Activated CD8-positive, alpha-beta T cell treated with anti-CD3 and anti-CD28 coated beads, Interleukin-2, amount 10 ng/mL, durations not matched to agents 7 days and 5 days (primary cell): Measurements from ENCODE around the gene PTPRM. TPM values are rescaled to one million over a fixed set of nuclear protein-coding genes. Genes with fewer than 3 reads are reported as not detected.

ENCODE experiments used
- ATAC-seq: fragments of 150-1000 bp; cut with Tn5 transposase; one replicate; pipeline ENCODE4 v1.10.0; 2021; ENCODE audit warnings: moderate library complexity
- CTCF ChIA-PET: fragments of 350-600 bp; sonication (Branson Sonifier 250); formaldehyde crosslinking; loops from one replicate; lab custom pipeline; 2021; ENCODE audit warnings: antibody characterized with exemption; lab: Charles Lee
- POLR2A ChIA-PET: fragments of 350-600 bp; sonication (Branson Sonifier 250); formaldehyde crosslinking; loops from one replicate; lab custom pipeline; 2021; ENCODE audit warnings: antibody characterized with exemption; lab: Charles Lee
- DNase-seq: peaks from one replicate; pipeline ENCODE4 v3.0.0-alpha.2; 2020
- H3K27ac Mint-ChIP-seq: one replicate; pipeline ENCODE4 v1.8.0; 2021; ENCODE audit warnings: mild to moderate bottlenecking, mixed read lengths
- H3K27me3 Mint-ChIP-seq: one replicate; pipeline ENCODE4 v1.8.0; 2021; ENCODE audit warnings: low read depth, mixed read lengths
- H3K36me3 Mint-ChIP-seq: one replicate; pipeline ENCODE4 v1.8.0; 2021; ENCODE audit warnings: low read depth, mixed read lengths
- H3K4me1 Mint-ChIP-seq: one replicate; pipeline ENCODE4 v1.8.0; 2021; ENCODE audit warnings: low read depth, mixed read lengths
- H3K4me3 Mint-ChIP-seq: one replicate; pipeline ENCODE4 v1.8.0; 2021; ENCODE audit warnings: mild to moderate bottlenecking, mixed read lengths
- H3K9me3 Mint-ChIP-seq: one replicate; pipeline ENCODE4 v1.8.0; 2022; ENCODE audit warnings: mixed read lengths; ENCODE audit not compliant: insufficient read depth
- total RNA-seq, 2 experiments: library from RNA; stranded (reverse); gene quantifications; one replicate each; pipeline ENCODE4 v1.2.3, GENCODE V29; 2021

The PTPRM gene
- total RNA-seq, 2 experiments from 2014 or later: 0.76 to 1.0 TPM

GRCh38 chr18:7545734-7546133 is 21.4 kb upstream of the PTPRM start:
- ATAC-seq: no peak
- H3K9me3 Mint-ChIP-seq: no peaks in the 10 kb centered on the region
- CTCF ChIA-PET: no interaction called here
- POLR2A ChIA-PET: no interaction called here
- no peaks in the 10 kb centered on the region for H3K27me3 Mint-ChIP-seq
- no peaks in the 10 kb centered on the region for H3K36me3 Mint-ChIP-seq
- H3K4me3 Mint-ChIP-seq: no peak overlapping the region
- no peaks in the 10 kb centered on the region for H3K4me1 Mint-ChIP-seq
- no peak overlapping the region for H3K27ac Mint-ChIP-seq
- DNase-seq: no peak

- POLR2A ChIA-PET: no interaction called here
- CTCF ChIA-PET: no interaction called here
- H3K27me3 Mint-ChIP-seq: no peaks in the 10 kb centered on the region
Measured at GRCh38 chr18:7548221-7548620, 18.9 kb upstream of the PTPRM start.

GRCh38 chr18:7548721-7549120 is 18.4 kb upstream of the PTPRM start:
- no peaks in the 10 kb centered on the region for H3K4me1 Mint-ChIP-seq
- no peaks in the 10 kb centered on the region for H3K27me3 Mint-ChIP-seq
- ATAC-seq (no peak), DNase-seq (no peak)
- ChIA-PET POLR2A (no interaction called here), CTCF (no interaction called here)
- H3K4me3 Mint-ChIP-seq: no peak overlapping the region
- H3K9me3 Mint-ChIP-seq: no peaks in the 10 kb centered on the region
- no peaks in the 10 kb centered on the region for H3K36me3 Mint-ChIP-seq
- H3K27ac Mint-ChIP-seq: no peak overlapping the region

More at GRCh38 chr18:7548221-7548620, 18.9 kb upstream of the PTPRM start:
- Mint-ChIP-seq H3K9me3 (no peaks in the 10 kb centered on the region), H3K4me3 (no peak overlapping the region), H3K27ac (no peak overlapping the region), H3K36me3 (no peaks in the 10 kb centered on the region), H3K4me1 (no peaks in the 10 kb centered on the region)
- ATAC-seq (no peak), DNase-seq (no peak)

GRCh38 chr18:7557973-7558372 is 9.1 kb upstream of the PTPRM start:
- ATAC-seq: no peak
- no peak overlapping the region for H3K4me3 Mint-ChIP-seq
- no peaks in the 10 kb centered on the region for H3K9me3 Mint-ChIP-seq
- no peaks in the 10 kb centered on the region for H3K4me1 Mint-ChIP-seq
- DNase-seq: no peak
- no peaks in the 10 kb centered on the region for H3K36me3 Mint-ChIP-seq
- no peak overlapping the region for H3K27ac Mint-ChIP-seq
- CTCF ChIA-PET: no interaction called here
- POLR2A ChIA-PET: no interaction called here
- no peaks in the 10 kb centered on the region for H3K27me3 Mint-ChIP-seq

GRCh38 chr18:7558769-7559168 is 8.3 kb upstream of the PTPRM start:
- H3K27me3 Mint-ChIP-seq: no peaks in the 10 kb centered on the region
- ChIA-PET POLR2A (no interaction called here), CTCF (no interaction called here)
- DNase-seq: no peak
- H3K4me1 Mint-ChIP-seq: no peaks in the 10 kb centered on the region
- no peak overlapping the region for H3K4me3 Mint-ChIP-seq
- ATAC-seq: no peak
- no peaks in the 10 kb centered on the region for H3K36me3 Mint-ChIP-seq
- H3K9me3 Mint-ChIP-seq: no peaks in the 10 kb centered on the region
- no peak overlapping the region for H3K27ac Mint-ChIP-seq

GRCh38 chr18:7559709-7560319 is 7.3 kb upstream of the PTPRM start:
- ChIA-PET POLR2A (no interaction called here), CTCF (no interaction called here)

GRCh38 chr18:7561909-7562460 is 5.1 kb upstream of the PTPRM start:
- CTCF ChIA-PET: no interaction called here
- POLR2A ChIA-PET: interaction anchor here (0.7 kb wide), 1 partner anchor 1671 kb away, joined by 3 read pairs; no protein-coding TSS in a partner anchor
- Mint-ChIP-seq H3K36me3 (no peaks in the 10 kb centered on the region), H3K9me3 (no peaks in the 10 kb centered on the region), H3K27ac (no peak overlapping the region), H3K27me3 (peaks cover 23% of the 10 kb centered on the region), H3K4me3 (no peak overlapping the region), H3K4me1 (peaks cover 1% of the 10 kb centered on the region)
- DNase-seq: no peak
- ATAC-seq: no peak

More at GRCh38 chr18:7559709-7560319, 7.3 kb upstream of the PTPRM start:
- ATAC-seq (no peak), DNase-seq (no peak)
- Mint-ChIP-seq H3K27ac (no peak overlapping the region), H3K9me3 (no peaks in the 10 kb centered on the region), H3K4me1 (no peaks in the 10 kb centered on the region), H3K36me3 (no peaks in the 10 kb centered on the region), H3K4me3 (no peak overlapping the region), H3K27me3 (peaks cover 7% of the 10 kb centered on the region)

- ChIA-PET CTCF (no interaction called here), POLR2A (interaction anchor here (0.7 kb wide), 1 partner anchor 1672 kb away, joined by 3 read pairs; no protein-coding TSS in a partner anchor)
- no peaks in the 10 kb centered on the region for H3K36me3 Mint-ChIP-seq
- H3K9me3 Mint-ChIP-seq: no peaks in the 10 kb centered on the region
- H3K27ac Mint-ChIP-seq: no peak overlapping the region
- no peak overlapping the region for H3K4me3 Mint-ChIP-seq
- ATAC-seq: no peak
- peaks cover 23% of the 10 kb centered on the region for H3K27me3 Mint-ChIP-seq
- DNase-seq: no peak
- H3K4me1 Mint-ChIP-seq: peaks cover 1% of the 10 kb centered on the region
Measured at GRCh38 chr18:7562491-7562890, 4.6 kb upstream of the PTPRM start.

GRCh38 chr18:7565677-7566076 is 1.4 kb upstream of the PTPRM start:
- Mint-ChIP-seq H3K4me3 (no peak overlapping the region), H3K4me1 (peaks cover 1% of the 10 kb centered on the region), H3K27ac (no peak overlapping the region), H3K27me3 (peaks cover 42% of the 10 kb centered on the region), H3K9me3 (no peaks in the 10 kb centered on the region), H3K36me3 (no peaks in the 10 kb centered on the region)
- ChIA-PET POLR2A (no interaction called here), CTCF (no interaction called here)
- no peak for ATAC-seq
- no peak for DNase-seq

- Mint-ChIP-seq H3K27ac (no peak overlapping the region), H3K4me1 (peaks cover 1% of the 10 kb centered on the region), H3K36me3 (no peaks in the 10 kb centered on the region), H3K9me3 (no peaks in the 10 kb centered on the region), H3K27me3 (peaks cover 43% of the 10 kb centered on the region), H3K4me3 (no peak overlapping the region)
- DNase-seq (no peak), ATAC-seq (no peak)
- ChIA-PET POLR2A (no interaction called here), CTCF (interaction anchor here (0.9 to 1.3 kb wide), 3 partner anchors 14 to 68 kb away, joined by 3 read pairs; no protein-coding TSS in a partner anchor)
Measured at GRCh38 chr18:7566244-7566566, 911 bp upstream of the PTPRM start.

- H3K36me3 Mint-ChIP-seq: no peaks in the 10 kb centered on the region
- H3K27ac Mint-ChIP-seq: no peak overlapping the region
- DNase-seq: peak; percentile 23
- ATAC-seq: peak; percentile 14
- ChIA-PET POLR2A (no interaction called here), CTCF (interaction anchor here (1.1 to 1.3 kb wide), 2 partner anchors 24 to 69 kb away, joined by 3 read pairs; no protein-coding TSS in a partner anchor)
- H3K4me3 Mint-ChIP-seq: no peak overlapping the region
- H3K4me1 Mint-ChIP-seq: peaks cover 1% of the 10 kb centered on the region
- H3K27me3 Mint-ChIP-seq: peaks cover 43% of the 10 kb centered on the region
- no peaks in the 10 kb centered on the region for H3K9me3 Mint-ChIP-seq
Measured at GRCh38 chr18:7567474-7568425, 634 bp downstream of the PTPRM start.

- DNase-seq: no peak
- ATAC-seq: no peak
- H3K9me3 Mint-ChIP-seq: no peaks in the 10 kb centered on the region
- peaks cover 43% of the 10 kb centered on the region for H3K27me3 Mint-ChIP-seq
- peaks cover 1% of the 10 kb centered on the region for H3K4me1 Mint-ChIP-seq
- CTCF ChIA-PET: no interaction called here
- POLR2A ChIA-PET: no interaction called here
- H3K27ac Mint-ChIP-seq: no peak overlapping the region
- no peaks in the 10 kb centered on the region for H3K36me3 Mint-ChIP-seq
- H3K4me3 Mint-ChIP-seq: no peak overlapping the region
Measured at GRCh38 chr18:7568426-7568825, 1.3 kb downstream of the PTPRM start.
